Neural cell (in vitro differentiated cells): ENCODE results near the gene LDLRAD4. TPM values are rescaled to one million over a fixed set of nuclear protein-coding genes. Genes with fewer than 3 reads are reported as not detected.

Source experiments
- polyA plus RNA-seq: library from polyadenylated mRNA; depleted of rRNA; stranded (reverse); fragments of >200 nt; gene quantifications from 2 replicates; pipeline ENCODE4 v1.2.3, GENCODE V29; 2014
- small RNA-seq, 3 experiments: library from RNA; depleted of rRNA; stranded (forward); fragments of <200 nt; gene quantifications; one replicate each; pipeline ENCODE3, GENCODE V24; 2012

Gene LDLRAD4
- polyA plus RNA-seq, 1 donor from 2014 or later, result 3.7 TPM

Small RNAs within 50 kb of the gene (small RNA-seq; reads per million reads assigned to genes)
- gene MIR4526 (0 reads per million in 3 experiments), gene MIR5190 (0 reads per million in 3 experiments)

Other genes with a start within 250 kb of the LDLRAD4 start
- gene CEP192, start 227.4 kb upstream of the LDLRAD4 start, polyA plus RNA-seq, result 28.1 and 31.7 TPM in 2 replicates